ENCODE measurements around the gene FOXB2.

The FOXB2 gene

DNA sequence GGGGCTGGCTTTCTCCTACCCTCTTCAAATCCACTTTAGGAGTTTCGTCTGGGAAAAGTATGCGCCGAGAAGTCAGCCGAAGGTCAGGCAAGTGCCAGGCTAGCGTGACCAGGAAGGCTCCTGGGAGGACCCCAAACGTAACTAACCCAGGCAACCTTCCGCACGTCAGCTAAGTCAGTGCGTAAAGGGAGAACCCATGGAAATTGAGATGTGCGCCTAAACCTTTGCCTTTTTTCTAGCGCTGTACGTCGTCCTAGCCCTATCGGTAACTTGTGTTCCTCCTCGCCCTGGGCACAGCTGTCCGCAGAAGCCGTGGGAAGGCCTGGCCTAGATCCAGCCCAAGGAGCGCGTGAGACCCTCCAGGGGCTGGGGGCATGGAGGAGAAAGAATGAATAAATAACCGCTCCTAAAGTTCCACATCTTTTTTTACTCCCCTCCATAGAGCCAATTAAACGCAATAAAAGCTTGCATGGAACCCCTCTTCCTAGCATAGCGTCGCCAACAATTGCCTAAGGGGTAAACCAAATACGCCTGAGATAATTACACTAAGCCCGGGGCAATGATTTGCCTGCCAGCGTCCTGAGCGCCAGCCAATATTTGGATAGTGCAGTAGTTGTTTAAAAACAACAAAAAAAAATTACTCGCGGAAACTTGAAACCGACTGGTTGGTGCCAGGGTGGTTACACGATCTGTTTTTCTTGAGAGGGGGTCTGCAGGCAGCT, 4.0 kb upstream of the FOXB2 start:
- in situ Hi-C loops (cut with MboI; ENCODE audit: low pct_unique_long_range_greater_than_20kb, low sequenced_read_pairs, unreplicated experiment): no loop called here
- TF ChIP-seq, protein P1, sequence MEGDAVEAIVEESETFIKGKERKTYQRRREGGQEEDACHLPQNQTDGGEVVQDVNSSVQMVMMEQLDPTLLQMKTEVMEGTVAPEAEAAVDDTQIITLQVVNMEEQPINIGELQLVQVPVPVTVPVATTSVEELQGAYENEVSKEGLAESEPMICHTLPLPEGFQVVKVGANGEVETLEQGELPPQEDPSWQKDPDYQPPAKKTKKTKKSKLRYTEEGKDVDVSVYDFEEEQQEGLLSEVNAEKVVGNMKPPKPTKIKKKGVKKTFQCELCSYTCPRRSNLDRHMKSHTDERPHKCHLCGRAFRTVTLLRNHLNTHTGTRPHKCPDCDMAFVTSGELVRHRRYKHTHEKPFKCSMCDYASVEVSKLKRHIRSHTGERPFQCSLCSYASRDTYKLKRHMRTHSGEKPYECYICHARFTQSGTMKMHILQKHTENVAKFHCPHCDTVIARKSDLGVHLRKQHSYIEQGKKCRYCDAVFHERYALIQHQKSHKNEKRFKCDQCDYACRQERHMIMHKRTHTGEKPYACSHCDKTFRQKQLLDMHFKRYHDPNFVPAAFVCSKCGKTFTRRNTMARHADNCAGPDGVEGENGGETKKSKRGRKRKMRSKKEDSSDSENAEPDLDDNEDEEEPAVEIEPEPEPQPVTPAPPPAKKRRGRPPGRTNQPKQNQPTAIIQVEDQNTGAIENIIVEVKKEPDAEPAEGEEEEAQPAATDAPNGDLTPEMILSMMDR (IDR thresholded peaks at IDR 0.05; ENCODE audit: extremely low read depth, insufficient read depth, missing control alignments): no peak
- peak; percentile 35 for DNase-seq (ENCODE audit: low spot score)

DNA sequence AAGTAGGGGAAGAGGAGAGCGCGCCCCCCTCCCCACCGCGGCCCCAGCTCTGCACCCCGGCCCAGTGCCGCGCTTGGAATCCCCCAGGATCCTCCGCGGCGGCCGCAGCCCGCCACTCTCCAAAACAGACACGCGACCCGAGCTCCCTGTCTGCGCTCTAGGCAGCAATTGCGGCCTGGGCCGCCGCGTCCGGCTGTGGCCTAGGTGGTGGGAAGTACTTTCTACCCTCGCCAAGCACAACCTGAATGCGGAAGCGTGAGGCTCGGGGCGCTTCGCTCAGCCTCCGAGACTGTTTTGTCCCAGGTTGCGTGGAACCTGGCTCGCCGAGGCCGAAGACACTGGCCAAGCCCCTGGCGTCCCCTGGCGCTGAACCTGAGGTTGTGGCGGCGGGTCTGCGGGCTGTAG, 3.3 kb upstream of the FOXB2 start:
- in situ Hi-C loops (cut with MboI; ENCODE audit: low pct_unique_long_range_greater_than_20kb, low sequenced_read_pairs, unreplicated experiment): no loop called here
- DNase-seq (ENCODE audit: low spot score): peak; percentile 49
- TF ChIP-seq, protein P1 (IDR thresholded peaks at IDR 0.05; ENCODE audit: extremely low read depth, insufficient read depth, missing control alignments): no peak

DNA sequence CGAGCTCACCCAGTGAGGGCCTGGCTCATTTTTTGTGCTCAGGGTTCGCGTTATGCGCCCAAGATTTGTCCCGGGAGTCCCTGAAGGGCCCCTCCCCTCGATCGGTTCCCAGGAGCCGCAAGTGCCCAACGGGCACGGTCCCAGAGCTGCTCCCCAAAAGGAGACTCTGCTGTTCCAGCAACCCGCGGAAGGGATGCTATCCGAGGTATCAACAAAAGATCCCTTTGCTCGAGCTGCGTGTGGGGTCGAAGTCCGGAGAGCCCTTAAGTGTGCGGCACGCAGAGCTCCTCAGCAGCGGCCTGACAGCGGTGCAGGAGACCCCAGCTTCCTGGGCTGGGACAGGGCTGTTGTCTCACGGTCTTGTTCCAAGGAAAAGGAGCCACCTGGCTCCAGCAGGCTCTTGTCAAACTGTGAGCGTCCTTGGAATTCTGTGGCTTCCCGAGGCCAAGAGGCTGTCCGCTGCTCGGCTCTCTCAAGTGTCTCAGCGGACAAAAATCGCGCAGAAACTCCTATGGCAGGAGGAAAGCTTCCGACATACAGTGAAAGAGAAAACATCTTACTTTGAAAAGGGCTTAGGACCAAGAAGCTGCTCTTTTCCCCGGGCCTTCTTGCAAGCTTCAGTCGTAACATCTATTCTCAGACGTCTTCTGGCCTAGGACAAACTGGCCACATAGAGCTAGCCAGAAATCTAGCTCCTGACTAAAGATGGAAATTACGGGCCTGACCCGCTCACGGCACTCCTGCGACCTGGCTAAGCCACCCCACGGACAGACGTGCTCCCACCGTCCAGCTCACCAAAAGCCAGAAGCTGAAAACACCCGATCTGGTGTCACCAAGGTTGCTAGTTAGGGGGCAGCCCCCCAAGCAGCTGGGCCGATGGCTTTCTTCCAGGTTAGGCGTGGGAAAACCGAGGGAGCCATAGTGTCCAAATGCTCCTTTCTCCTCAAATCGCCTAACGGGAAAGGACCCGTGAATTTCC, 2.6 kb upstream of the FOXB2 start:
- in situ Hi-C loops (cut with MboI; ENCODE audit: low pct_unique_long_range_greater_than_20kb, low sequenced_read_pairs, unreplicated experiment): no loop called here
- peak; percentile 37 for DNase-seq (ENCODE audit: low spot score)
- TF ChIP-seq, protein P1 (IDR thresholded peaks at IDR 0.05; ENCODE audit: extremely low read depth, insufficient read depth, missing control alignments): no peak

DNA sequence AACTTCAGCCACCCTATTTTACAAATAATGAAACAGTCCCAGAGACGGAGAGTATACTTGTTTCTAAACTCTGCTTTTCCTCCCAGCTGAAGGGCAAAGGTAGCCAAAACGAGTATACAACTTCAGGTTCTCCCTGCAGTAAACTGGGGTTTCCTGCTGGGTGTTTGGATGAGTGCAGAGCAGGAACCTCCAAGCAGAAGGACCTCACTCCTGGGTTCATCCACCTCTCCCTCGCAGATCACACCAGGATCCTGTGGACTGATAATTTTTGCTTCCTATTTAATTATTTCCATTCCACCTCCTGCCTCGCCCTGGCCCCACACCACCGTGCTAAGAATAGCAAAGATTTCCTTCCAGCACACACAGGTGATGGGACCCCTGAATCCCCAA, 2.0 kb upstream of the FOXB2 start:
- TF ChIP-seq, protein P1 (IDR thresholded peaks at IDR 0.05; ENCODE audit: extremely low read depth, insufficient read depth, missing control alignments): no peak
- peak; percentile 29 for DNase-seq (ENCODE audit: low spot score)
- in situ Hi-C loops (cut with MboI; ENCODE audit: low pct_unique_long_range_greater_than_20kb, low sequenced_read_pairs, unreplicated experiment): no loop called here

DNA sequence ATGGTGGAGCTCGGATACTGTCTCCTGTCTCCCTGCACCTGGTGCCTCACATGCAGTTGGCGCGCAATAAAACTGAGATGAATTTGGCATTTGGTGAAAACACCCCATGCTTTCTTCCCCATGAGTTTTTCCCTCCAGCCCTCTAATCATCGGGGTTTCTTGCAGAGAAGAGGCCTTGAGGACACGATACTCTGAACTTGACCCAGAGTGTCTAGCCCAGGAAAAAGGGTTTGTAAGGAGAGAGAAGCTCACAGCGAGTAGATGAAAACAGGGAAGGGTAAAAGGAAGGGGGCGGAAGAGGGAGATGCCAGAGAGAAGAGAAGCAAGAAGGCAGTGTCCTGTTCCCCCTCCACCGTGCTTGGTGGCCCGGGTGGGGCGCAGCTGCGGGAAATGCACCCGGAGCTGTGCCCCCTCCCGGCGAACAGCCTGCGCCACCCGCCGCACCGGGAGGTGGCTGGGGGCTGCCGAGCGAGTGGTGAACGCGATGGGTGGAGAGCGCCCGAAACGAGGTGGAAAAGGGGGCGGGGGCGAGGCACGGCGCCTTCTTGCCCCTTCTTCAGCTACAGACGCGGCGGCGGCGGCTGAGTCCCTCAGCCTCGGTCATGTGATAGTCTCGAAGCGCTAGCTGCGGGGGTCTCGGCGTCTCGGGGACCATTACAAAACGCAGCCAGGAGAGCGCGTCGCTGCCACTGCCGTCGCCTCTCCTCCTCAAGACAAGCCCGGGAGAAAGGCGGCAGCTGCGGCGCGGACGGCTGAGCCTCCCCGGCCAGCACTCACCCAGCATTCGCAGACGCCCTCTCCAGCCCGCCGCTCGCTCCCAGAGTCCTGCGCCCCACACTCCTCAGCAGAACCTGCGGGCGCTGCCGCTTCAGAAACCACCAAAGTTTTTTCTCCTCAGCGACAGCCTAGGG, 1.1 kb upstream of the FOXB2 start:
- TF ChIP-seq, protein P1 (IDR thresholded peaks at IDR 0.05; ENCODE audit: extremely low read depth, insufficient read depth, missing control alignments): no peak
- in situ Hi-C loops (cut with MboI; ENCODE audit: low pct_unique_long_range_greater_than_20kb, low sequenced_read_pairs, unreplicated experiment): no loop called here
- peak; percentile 39 for DNase-seq (ENCODE audit: low spot score)

DNA sequence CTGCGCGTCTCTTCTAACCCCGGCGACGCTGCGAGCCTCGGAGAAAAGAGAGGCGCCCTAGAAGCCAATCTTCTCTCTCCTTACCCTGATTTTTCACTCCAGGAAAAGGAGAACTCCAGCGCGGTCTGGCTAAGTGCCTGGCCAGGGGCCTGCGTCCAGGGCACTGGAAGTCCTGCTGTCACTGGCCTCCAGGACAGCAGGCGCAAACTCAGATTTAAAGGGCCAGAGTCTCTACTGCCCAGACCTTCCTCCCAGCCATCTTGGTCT, 553 bp upstream of the FOXB2 start:
- in situ Hi-C loops (cut with MboI; ENCODE audit: low pct_unique_long_range_greater_than_20kb, low sequenced_read_pairs, unreplicated experiment): no loop called here
- TF ChIP-seq, protein P1 (IDR thresholded peaks at IDR 0.05; ENCODE audit: extremely low read depth, insufficient read depth, missing control alignments): no peak
- DNase-seq (ENCODE audit: low spot score): peak; percentile 46
